Neural cell (in vitro differentiated cells): ENCODE data around the gene RNF34. TPM values are rescaled to one million over a fixed set of nuclear protein-coding genes. Genes with fewer than 3 reads are reported as not detected.
A peak's percentile ranks its signal among the peaks of the same experiment; 100 is the strongest.

Experiments used
- H2AFZ ChIP-seq: fragments of 200-600, 300-800 bp; sonication (generic), shearing (Covaris generic); 2 replicates; pipeline ENCODE4 v1.6.0; 2014; ENCODE audit warnings: low read depth, mild to moderate bottlenecking, antibody characterized with exemption, low read length, moderate library complexity
- H3F3A ChIP-seq: fragments of 200-600 bp; shearing (Covaris generic); 2 replicates; pipeline ENCODE4 v1.6.1; 2016; ENCODE audit warnings: mild to moderate bottlenecking, moderate library complexity, mixed read lengths, antibody characterized with exemption, low read length; ENCODE audit not compliant: insufficient read depth, poor library complexity, severe bottlenecking
- H3K27ac ChIP-seq: fragments of 200-600, 300-800 bp; sonication (generic), shearing (Covaris generic); 2 replicates; pipeline ENCODE4 v1.5.1; 2014; ENCODE audit warnings: mild to moderate bottlenecking, low read length, moderate library complexity
- H3K27me3 ChIP-seq: fragments of 300-800, 200-600 bp; sonication (generic), shearing (Covaris generic); 2 replicates; pipeline ENCODE4 v1.6.0; 2014; ENCODE audit warnings: mild to moderate bottlenecking, low read depth, low read length, moderate library complexity; ENCODE audit not compliant: insufficient read depth
- H3K36me3 ChIP-seq: fragments of 300-800, 200-600 bp; sonication (generic), shearing (Covaris generic); 2 replicates; pipeline ENCODE4 v1.5.1; 2014; ENCODE audit warnings: mild to moderate bottlenecking, antibody characterized with exemption, low read length, moderate library complexity; ENCODE audit not compliant: insufficient read depth
- H3K4me2 ChIP-seq: fragments of 300-800, 200-600 bp; sonication (generic), shearing (Covaris generic); 2 replicates; pipeline ENCODE4 v1.6.0; 2014; ENCODE audit warnings: mild to moderate bottlenecking, low read length
- H3K4me3 ChIP-seq: fragments of 300-800, 200-600 bp; sonication (generic), shearing (Covaris generic); 2 replicates; pipeline ENCODE4 v1.5.1; 2014; ENCODE audit warnings: mild to moderate bottlenecking, low read length, moderate library complexity
- H3K79me2 ChIP-seq: fragments of 200-600 bp; shearing (Covaris generic); replicated peaks from 2 replicates; pipeline ENCODE4 v1.6.0; 2014; ENCODE audit warnings: mild to moderate bottlenecking, low read length, moderate library complexity; ENCODE audit not compliant: insufficient read depth
- H3K9ac ChIP-seq: fragments of 300-800, 200-600 bp; sonication (generic), shearing (Covaris generic); 2 replicates; pipeline ENCODE4 v1.6.1; 2016; ENCODE audit warnings: mild to moderate bottlenecking, low read length, mixed read lengths
- H3K9me2 ChIP-seq: fragments of 200-600 bp; shearing (Covaris generic); 2 replicates; pipeline ENCODE4 v1.6.1; 2016; ENCODE audit warnings: mild to moderate bottlenecking, low read length, mixed read lengths; ENCODE audit not compliant: insufficient read depth
- H3K9me3 ChIP-seq: fragments of 200-600, 300-800 bp; sonication (generic), shearing (Covaris generic); 2 replicates; pipeline ENCODE4 v1.6.1; 2016; ENCODE audit warnings: mild to moderate bottlenecking, mixed run types, low read length, moderate library complexity, mixed read lengths
- H4K20me1 ChIP-seq: fragments of 200-600 bp; shearing (Covaris generic); 2 replicates; pipeline ENCODE4 v1.6.1; 2016; ENCODE audit warnings: mild to moderate bottlenecking, mixed run types; ENCODE audit not compliant: insufficient read depth
- CTCF ChIP-seq: fragments of 450-650 bp; IDR thresholded peaks from 2 replicates; pipeline ENCODE4 v1.5.1; 2014; ENCODE audit warnings: antibody characterized with exemption, mild to moderate bottlenecking, moderate library complexity; ENCODE audit not compliant: poor library complexity, severe bottlenecking
- EP300 ChIP-seq: fragments of 450-650 bp; conservative IDR thresholded peaks from 2 replicates; pipeline ENCODE4 v1.6.1; 2014; ENCODE audit warnings: antibody characterized with exemption, mild to moderate bottlenecking, moderate library complexity; ENCODE audit not compliant: poor library complexity, severe bottlenecking
- EZH2 ChIP-seq: fragments of 200-600, 300-800 bp; shearing (Covaris generic), sonication (generic); IDR thresholded peaks from 2 replicates; pipeline ENCODE4 v1.6.1; 2014; ENCODE audit warnings: antibody characterized with exemption, low read length, borderline replicate concordance, mild to moderate bottlenecking; ENCODE audit not compliant: insufficient read depth, poor library complexity, severe bottlenecking
- MXI1 ChIP-seq: fragments of 450-650 bp; conservative IDR thresholded peaks from 2 replicates; pipeline ENCODE4 v1.6.1; 2014; ENCODE audit warnings: antibody characterized with exemption, mild to moderate bottlenecking; ENCODE audit not compliant: poor library complexity, severe bottlenecking
- POLR2AphosphoS5 ChIP-seq: IDR thresholded peaks from 2 replicates; pipeline ENCODE4 v1.6.1; 2012
- RAD21 ChIP-seq: fragments of 450-650 bp; conservative IDR thresholded peaks from 2 replicates; pipeline ENCODE4 v1.6.1; 2014; ENCODE audit warnings: antibody characterized with exemption, mild to moderate bottlenecking, moderate library complexity
- SMC3 ChIP-seq: fragments of 450-650 bp; conservative IDR thresholded peaks from 2 replicates; pipeline ENCODE4 v1.6.1; 2014; ENCODE audit warnings: antibody characterized with exemption, mild to moderate bottlenecking, moderate library complexity; ENCODE audit not compliant: poor library complexity
- TAF1 ChIP-seq: IDR thresholded peaks from 2 replicates; pipeline ENCODE4 v1.6.1; 2012; ENCODE audit warnings: low read depth
- polyA plus RNA-seq: library from polyadenylated mRNA; depleted of rRNA; stranded (reverse); fragments of >200 nt; gene quantifications from 2 replicates; pipeline ENCODE4 v1.2.3, GENCODE V29; 2014
- TF ChIP-seq, protein P1 (sequence below): IDR thresholded peaks from 2 replicates; pipeline ENCODE4 v1.6.1; 2012; ENCODE audit warnings: borderline replicate concordance

The RNF34 gene
- polyA plus RNA-seq, 1 donor from 2014 or later = 68.8 TPM

- no peaks in the 10 kb centered on the region for H3K27me3 ChIP-seq
- no peak overlapping the region for H3K4me3 ChIP-seq
- H2AFZ ChIP-seq = no peak overlapping the region
- H3K9me3 ChIP-seq = no peaks in the 10 kb centered on the region
- H3K4me2 ChIP-seq = no peak overlapping the region
- H3K27ac ChIP-seq = no peak overlapping the region
- no peak overlapping the region for H3K9ac ChIP-seq
- no peaks in the 10 kb centered on the region for H3K36me3 ChIP-seq
- H4K20me1 ChIP-seq = no peaks in the 10 kb centered on the region
- peaks cover 68% of the 10 kb centered on the region for H3K79me2 ChIP-seq
- H3F3A ChIP-seq = no peaks in the 10 kb centered on the region
- H3K9me2 ChIP-seq = no peaks in the 10 kb centered on the region
- TF ChIP-seq RAD21 = no peak
- no peak for TF ChIP-seq EZH2
- TF ChIP-seq CTCF = no peak
- no peak for TF ChIP-seq SMC3
- TF ChIP-seq POLR2AphosphoS5 = no peak
- TF ChIP-seq, protein P1, sequence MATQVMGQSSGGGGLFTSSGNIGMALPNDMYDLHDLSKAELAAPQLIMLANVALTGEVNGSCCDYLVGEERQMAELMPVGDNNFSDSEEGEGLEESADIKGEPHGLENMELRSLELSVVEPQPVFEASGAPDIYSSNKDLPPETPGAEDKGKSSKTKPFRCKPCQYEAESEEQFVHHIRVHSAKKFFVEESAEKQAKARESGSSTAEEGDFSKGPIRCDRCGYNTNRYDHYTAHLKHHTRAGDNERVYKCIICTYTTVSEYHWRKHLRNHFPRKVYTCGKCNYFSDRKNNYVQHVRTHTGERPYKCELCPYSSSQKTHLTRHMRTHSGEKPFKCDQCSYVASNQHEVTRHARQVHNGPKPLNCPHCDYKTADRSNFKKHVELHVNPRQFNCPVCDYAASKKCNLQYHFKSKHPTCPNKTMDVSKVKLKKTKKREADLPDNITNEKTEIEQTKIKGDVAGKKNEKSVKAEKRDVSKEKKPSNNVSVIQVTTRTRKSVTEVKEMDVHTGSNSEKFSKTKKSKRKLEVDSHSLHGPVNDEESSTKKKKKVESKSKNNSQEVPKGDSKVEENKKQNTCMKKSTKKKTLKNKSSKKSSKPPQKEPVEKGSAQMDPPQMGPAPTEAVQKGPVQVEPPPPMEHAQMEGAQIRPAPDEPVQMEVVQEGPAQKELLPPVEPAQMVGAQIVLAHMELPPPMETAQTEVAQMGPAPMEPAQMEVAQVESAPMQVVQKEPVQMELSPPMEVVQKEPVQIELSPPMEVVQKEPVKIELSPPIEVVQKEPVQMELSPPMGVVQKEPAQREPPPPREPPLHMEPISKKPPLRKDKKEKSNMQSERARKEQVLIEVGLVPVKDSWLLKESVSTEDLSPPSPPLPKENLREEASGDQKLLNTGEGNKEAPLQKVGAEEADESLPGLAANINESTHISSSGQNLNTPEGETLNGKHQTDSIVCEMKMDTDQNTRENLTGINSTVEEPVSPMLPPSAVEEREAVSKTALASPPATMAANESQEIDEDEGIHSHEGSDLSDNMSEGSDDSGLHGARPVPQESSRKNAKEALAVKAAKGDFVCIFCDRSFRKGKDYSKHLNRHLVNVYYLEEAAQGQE = no peak
Observed at GRCh38 chr12:121461048-121461447, 61.1 kb downstream of the RNF34 start.

DNA sequence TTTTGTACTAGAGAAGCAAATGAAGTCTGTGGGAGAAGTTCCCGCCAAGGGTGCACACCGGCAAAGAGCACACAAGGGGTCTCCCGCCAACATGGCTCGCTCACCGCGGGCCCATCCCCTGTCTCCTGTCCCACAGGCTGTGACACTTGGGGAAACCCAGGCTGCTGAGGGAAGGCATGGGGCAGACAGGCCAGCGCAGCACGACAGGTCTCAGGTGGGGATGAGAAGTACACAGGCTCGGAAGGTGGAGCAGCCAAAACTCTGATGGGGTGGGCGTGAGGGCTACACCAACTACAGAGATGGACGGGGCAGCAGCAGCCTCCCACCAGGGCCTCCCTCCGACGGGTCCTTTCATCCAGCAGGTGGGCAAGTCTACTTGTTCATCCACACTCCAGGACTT, 64.4 kb downstream of the RNF34 start:
- TF ChIP-seq CTCF (no peak), RAD21 (no peak), MXI1 (no peak), EP300 (no peak), TAF1 (no peak), POLR2AphosphoS5 (no peak), EZH2 (no peak), SMC3 (no peak)
- TF ChIP-seq, protein P1 = no peak
- no peak overlapping the region for H3K27ac ChIP-seq
- H2AFZ ChIP-seq = no peak overlapping the region
- no peaks in the 10 kb centered on the region for H4K20me1 ChIP-seq
- peaks cover 7% of the 10 kb centered on the region for H3F3A ChIP-seq
- no peaks in the 10 kb centered on the region for H3K36me3 ChIP-seq
- no peaks in the 10 kb centered on the region for H3K9me3 ChIP-seq
- H3K79me2 ChIP-seq = peaks cover 41% of the 10 kb centered on the region
- H3K4me2 ChIP-seq = no peak overlapping the region
- no peak overlapping the region for H3K9ac ChIP-seq
- no peaks in the 10 kb centered on the region for H3K27me3 ChIP-seq
- H3K4me3 ChIP-seq = peak overlapping the region; percentile 65
- no peaks in the 10 kb centered on the region for H3K9me2 ChIP-seq
